GM10266 (cell line): ENCODE results near the gene KLHL1.

ENCODE experiments used
- DNase-seq: peaks from one replicate; pipeline ENCODE4 v3.0.0; 2012; ENCODE audit errors: extremely low spot score
- CTCF ChIP-seq: IDR thresholded peaks from 2 replicates; pipeline ENCODE4 v1.5.1; 2012; ENCODE audit warnings: mild to moderate bottlenecking, low read depth; ENCODE audit not compliant: control insufficient read depth, insufficient read depth; ENCODE audit errors: missing control alignments

KLHL1 gene

GRCh38 chr13:70054572-70054971 lies 53.7 kb downstream of the KLHL1 start:
- DNase-seq, result no peak
- no peak for TF ChIP-seq CTCF

DNA sequence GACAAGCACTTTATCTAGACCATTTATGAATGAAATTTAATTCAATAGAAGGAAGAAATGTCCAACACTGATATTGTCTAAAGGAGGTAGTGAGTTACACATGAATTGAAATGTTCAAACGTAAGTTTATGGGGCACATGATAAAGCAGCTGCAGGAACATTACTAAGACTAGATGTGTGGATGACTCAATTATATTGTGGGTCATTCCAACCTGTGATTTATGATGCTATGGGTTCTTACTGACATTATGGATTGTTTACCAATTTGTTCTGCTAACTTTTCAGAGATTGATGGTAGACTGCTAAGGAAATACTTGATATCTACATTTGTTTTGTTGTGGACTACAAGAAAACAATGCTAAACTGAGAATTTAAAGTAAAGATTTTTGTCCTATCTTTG lies 56.7 kb downstream of the KLHL1 start:
- DNase-seq, result no peak
- no peak for TF ChIP-seq CTCF

DNA sequence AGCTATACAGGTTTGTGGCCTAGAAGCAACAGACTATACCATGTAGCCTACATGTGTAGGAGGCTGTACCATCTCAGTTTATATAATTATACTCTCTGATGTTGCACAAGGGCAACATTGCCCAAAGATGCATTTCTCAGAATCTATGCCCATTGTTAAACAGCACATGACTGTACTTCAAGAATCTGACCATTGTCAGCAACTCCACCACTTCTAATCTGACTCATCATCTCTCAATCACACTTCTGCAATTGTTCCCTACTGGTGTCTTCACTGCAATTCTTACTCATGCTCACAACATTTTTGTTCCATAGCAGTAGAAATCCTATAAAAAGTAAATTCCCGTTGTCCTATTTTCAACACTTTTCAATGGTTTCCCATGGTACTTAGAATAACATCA lies 64.6 kb downstream of the KLHL1 start:
- no peak for TF ChIP-seq CTCF
- no peak for DNase-seq

GRCh38 chr13:70042193-70042592 lies 66.1 kb downstream of the KLHL1 start:
- TF ChIP-seq CTCF, result no peak
- DNase-seq, result no peak

DNA sequence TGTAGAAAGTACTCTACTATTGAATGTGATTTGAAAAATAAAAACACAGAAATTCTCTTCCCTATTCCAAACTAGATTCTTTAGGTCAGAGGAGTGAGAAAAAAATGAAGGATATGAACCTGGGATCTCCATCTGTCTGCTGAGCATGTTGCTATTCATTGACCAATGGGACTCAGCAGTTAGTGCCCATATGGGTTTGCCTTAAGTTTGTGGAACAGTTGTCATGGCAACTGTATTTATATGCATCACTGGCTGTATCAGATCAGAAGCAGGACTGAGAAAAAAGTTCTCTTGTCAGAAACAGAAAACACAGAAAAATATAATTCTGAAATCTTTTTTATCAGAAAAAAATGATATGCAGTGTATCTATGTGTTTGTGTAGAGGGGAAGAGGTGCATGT lies 74.0 kb downstream of the KLHL1 start:
- no peak for DNase-seq
- no peak for TF ChIP-seq CTCF

DNA sequence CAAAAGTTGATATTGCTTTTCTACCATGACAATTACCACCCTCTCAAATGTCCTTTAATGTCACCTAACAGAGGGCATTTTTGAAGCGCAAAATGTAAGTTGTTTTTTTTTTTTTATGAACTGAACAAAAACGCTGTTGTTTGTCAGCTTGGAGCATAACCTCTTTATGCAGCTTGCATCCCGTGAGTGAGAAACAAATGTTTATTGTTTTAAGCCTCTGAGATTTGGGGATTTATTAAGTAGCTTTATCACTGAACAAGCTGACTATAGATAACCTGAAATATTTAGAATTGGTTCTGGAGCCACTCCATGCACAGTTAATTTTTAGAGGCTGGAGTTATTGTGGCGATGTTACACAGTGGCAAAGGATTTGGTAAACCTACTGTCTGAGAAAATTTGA lies 80.7 kb downstream of the KLHL1 start:
- TF ChIP-seq CTCF, result no peak
- DNase-seq, result no peak

GRCh38 chr13:70023516-70023915 lies 84.7 kb downstream of the KLHL1 start:
- no peak for TF ChIP-seq CTCF
- DNase-seq, result no peak
